ENCODE data around the gene MACROD2.

GRCh38 chr20:15419856-15420255, 1424.5 kb downstream of the MACROD2 start:
- TF ChIP-seq RFX5 (IDR thresholded peaks at IDR 0.05; ENCODE audit: low read depth, low read length) (no peak), USF2 (IDR thresholded peaks at IDR 0.05; ENCODE audit: low read depth, low read length) (no peak), CTCF (conservative IDR thresholded peaks at IDR 0.05; ENCODE audit: low read depth, low read length) (no peak), RAD21 (IDR thresholded peaks at IDR 0.05; ENCODE audit: low read length) (no peak)

Data from IMR-90 (cell line).